Measurements from ENCODE around the gene MTHFD2.

Gene MTHFD2

GRCh38 chr2:74261204-74261864 is 62.9 kb downstream of the MTHFD2 start:
- TF ChIP-seq ZFX (IDR thresholded peaks at IDR 0.05; ENCODE audit: borderline replicate concordance) (no peak), CTCF (IDR thresholded peaks at IDR 0.05) (peak; percentile 51)
- no peak overlapping the region for H3K27ac ChIP-seq

- H3K27ac ChIP-seq, result no peak overlapping the region
- TF ChIP-seq CTCF (IDR thresholded peaks at IDR 0.05) (no peak), ZFX (IDR thresholded peaks at IDR 0.05; ENCODE audit: borderline replicate concordance) (no peak)
Measured at GRCh38 chr2:74262681-74263080, 64.3 kb downstream of the MTHFD2 start.

- H3K27ac ChIP-seq, result no peak overlapping the region
- TF ChIP-seq ZFX (IDR thresholded peaks at IDR 0.05; ENCODE audit: borderline replicate concordance) (no peak), CTCF (IDR thresholded peaks at IDR 0.05) (no peak)
Measured at GRCh38 chr2:74264281-74264680, 65.9 kb downstream of the MTHFD2 start.

- H3K27ac ChIP-seq, result no peak overlapping the region
- TF ChIP-seq ZFX (IDR thresholded peaks at IDR 0.05; ENCODE audit: borderline replicate concordance) (no peak), CTCF (IDR thresholded peaks at IDR 0.05) (peak; percentile 77)
Measured at GRCh38 chr2:74267068-74267467, 68.7 kb downstream of the MTHFD2 start.
